Peyer's patch (tissue), 4 donors: ENCODE measurements around the gene PHLDB1. TPM values are rescaled to one million over a fixed set of nuclear protein-coding genes. Genes with fewer than 3 reads are reported as not detected.
A peak's percentile ranks its signal among the peaks of the same experiment; 100 is the strongest.
"Not testable (repeated sequence)": the region's sequence is repeated elsewhere in the genome, so short reads cannot be mapped to it uniquely, and the experiment has no call there.

ENCODE experiments used
- DNase-seq, 3 donors: peaks; one replicate each; pipeline ENCODE4 v3.0.0-alpha.2; 2017 to 2019
- H3K27ac ChIP-seq, 4 donors: fragments of 200-600 bp; sonication (generic); one replicate each; pipeline ENCODE4 v1.5.1; 2016 to 2019
- H3K27me3 ChIP-seq, 2 donors: fragments of 200-600 bp; sonication (generic); one replicate each; pipeline ENCODE4 v1.5.1; 2019
- H3K36me3 ChIP-seq, 3 donors: fragments of 200-600 bp; sonication (generic); one replicate each; pipeline ENCODE4 v1.5.1; 2016 to 2019
- H3K4me1 ChIP-seq, 4 donors: fragments of 200-600 bp; sonication (generic); one replicate each; pipeline ENCODE4 v1.5.1; 2016 to 2019
- H3K4me3 ChIP-seq, 4 donors: fragments of 200-600 bp; sonication (generic); 1 replicate in 3 of 4; 2 replicates in 1 of 4; pipeline ENCODE4 v1.5.1; 2016 to 2019; ENCODE audit warnings: mild to moderate bottlenecking in 1 of 4
- H3K9me3 ChIP-seq, 4 donors: fragments of 200-600 bp; sonication (generic); one replicate each; pipeline ENCODE4 v1.5.1; 2016 to 2019; ENCODE audit warnings: mild to moderate bottlenecking in 1 of 4
- POLR2A ChIP-seq, 2 donors: fragments of 450-650 bp; IDR thresholded peaks; one replicate each; pipeline ENCODE4 v1.5.1; 2017; ENCODE audit warnings: antibody characterized with exemption in 2 of 2, mild to moderate bottlenecking in 2 of 2, moderate library complexity in 2 of 2
- total RNA-seq, 4 donors: library from RNA; depleted of rRNA; stranded (reverse); fragments of >200 nt; gene quantifications; one replicate each; pipeline ENCODE4 v1.1.0, GENCODE V29; 2016
- TF ChIP-seq, protein P1 (sequence below), 6 experiments: fragments of 450-650 bp in 4 of 6; fragments of 200-600 bp in 2 of 6; sonication (generic) in 1 of 6; IDR thresholded peaks; one replicate each; pipeline ENCODE4 v1.5.1; 2017 to 2019; ENCODE audit warnings: antibody characterized with exemption in 6 of 6, mild to moderate bottlenecking in 3 of 6, moderate library complexity in 1 of 6

Gene PHLDB1
- total RNA-seq, 4 donors from 2014 or later: 32.4 to 380 (median 93.8) TPM

- no peaks in the 10 kb centered on the region for H3K9me3 ChIP-seq
- H3K36me3 ChIP-seq: no peaks in the 10 kb centered on the region
- no peak overlapping the region for H3K27ac ChIP-seq
- DNase-seq: peak in 1 of 3 donors; percentile 33
- H3K27me3 ChIP-seq: no peaks in the 10 kb centered on the region
- TF ChIP-seq, protein P1, sequence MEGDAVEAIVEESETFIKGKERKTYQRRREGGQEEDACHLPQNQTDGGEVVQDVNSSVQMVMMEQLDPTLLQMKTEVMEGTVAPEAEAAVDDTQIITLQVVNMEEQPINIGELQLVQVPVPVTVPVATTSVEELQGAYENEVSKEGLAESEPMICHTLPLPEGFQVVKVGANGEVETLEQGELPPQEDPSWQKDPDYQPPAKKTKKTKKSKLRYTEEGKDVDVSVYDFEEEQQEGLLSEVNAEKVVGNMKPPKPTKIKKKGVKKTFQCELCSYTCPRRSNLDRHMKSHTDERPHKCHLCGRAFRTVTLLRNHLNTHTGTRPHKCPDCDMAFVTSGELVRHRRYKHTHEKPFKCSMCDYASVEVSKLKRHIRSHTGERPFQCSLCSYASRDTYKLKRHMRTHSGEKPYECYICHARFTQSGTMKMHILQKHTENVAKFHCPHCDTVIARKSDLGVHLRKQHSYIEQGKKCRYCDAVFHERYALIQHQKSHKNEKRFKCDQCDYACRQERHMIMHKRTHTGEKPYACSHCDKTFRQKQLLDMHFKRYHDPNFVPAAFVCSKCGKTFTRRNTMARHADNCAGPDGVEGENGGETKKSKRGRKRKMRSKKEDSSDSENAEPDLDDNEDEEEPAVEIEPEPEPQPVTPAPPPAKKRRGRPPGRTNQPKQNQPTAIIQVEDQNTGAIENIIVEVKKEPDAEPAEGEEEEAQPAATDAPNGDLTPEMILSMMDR (IDR thresholded peaks at IDR 0.05): no peak
- no peak for TF ChIP-seq POLR2A (IDR thresholded peaks at IDR 0.05)
- no peak overlapping the region for H3K4me3 ChIP-seq
- H3K4me1 ChIP-seq: peaks cover 0 to 8% (median 0%) of the 10 kb centered on the region in 4 donors
Measured at GRCh38 chr11:118677977-118678376, 70.6 kb downstream of the PHLDB1 start.

DNA sequence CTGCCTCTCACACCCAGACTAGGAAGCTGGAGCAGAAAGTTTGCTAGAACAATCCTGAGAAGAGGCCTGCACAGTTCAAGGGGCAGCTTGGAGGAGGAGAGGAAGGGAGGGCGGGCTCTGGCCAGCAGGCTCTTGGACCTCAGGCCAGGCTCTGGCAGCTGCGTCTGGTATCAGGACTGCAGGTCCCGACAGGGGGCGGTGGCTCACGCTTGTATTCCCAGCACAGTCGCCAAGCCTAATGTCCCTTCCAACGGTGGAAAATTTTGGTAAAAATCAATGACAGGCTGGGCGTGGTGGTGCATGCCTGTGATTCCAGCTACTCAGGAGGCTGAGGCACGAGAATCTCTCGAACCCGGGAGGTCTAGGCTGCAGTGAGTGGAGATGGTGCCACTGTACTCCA, 71.5 kb downstream of the PHLDB1 start:
- not testable (repeated sequence) for H3K4me1 ChIP-seq
- DNase-seq: peak in 2 of 3 donors; percentile 65 to 77
- peak overlapping the region in 3 of 4 donors; percentile 60 to 69 (median 69) for H3K27ac ChIP-seq

GRCh38 chr11:118679483-118679882, 72.1 kb downstream of the PHLDB1 start, which contains the start of gene TREH:
Gene TREH, minus strand, starts transcription at chr11:118679650. Its CDS starts 23 bp downstream, at chr11:118679627.
- peak in 2 of 3 donors; percentile 91 for DNase-seq
- peak; percentile 79 to 94 for TF ChIP-seq POLR2A (IDR thresholded peaks at IDR 0.05)
- TF ChIP-seq, protein P1 (IDR thresholded peaks at IDR 0.05): no peak
- Histone ChIP-seq H3K27me3 (no peaks in the 10 kb centered on the region), H3K4me1 (peaks cover 0 to 4% (median 0%) of the 10 kb centered on the region in 4 donors), H3K4me3 (peak within 1 kb of the TSS in 3 of 4 donors; percentile 7 to 45 (median 35)), H3K27ac (peak within 1 kb of the TSS in 3 of 4 donors; percentile 60 to 69 (median 69)), H3K9me3 (no peaks in the 10 kb centered on the region), H3K36me3 (no peaks in the 10 kb centered on the region)

More for the DNA sequence above, 71.5 kb downstream of the PHLDB1 start:
- not testable (repeated sequence) for H3K9me3 ChIP-seq, H3K27me3 ChIP-seq, H3K36me3 ChIP-seq
- peak overlapping the region in 3 of 4 donors; percentile 7 to 45 (median 35) for H3K4me3 ChIP-seq
- TF ChIP-seq, protein P1 (IDR thresholded peaks at IDR 0.05): peak in 3 of 6 experiments; percentile 29 to 52 (median 42)

GRCh38 chr11:118682372-118682771, 75.0 kb downstream of the PHLDB1 start:
- no peak overlapping the region for H3K27ac ChIP-seq
- H3K9me3 ChIP-seq: no peaks in the 10 kb centered on the region
- peaks cover 0 to 4% (median 0%) of the 10 kb centered on the region in 4 donors for H3K4me1 ChIP-seq
- DNase-seq: no peak
- H3K36me3 ChIP-seq: no peaks in the 10 kb centered on the region
- no peaks in the 10 kb centered on the region for H3K27me3 ChIP-seq
- TF ChIP-seq POLR2A (IDR thresholded peaks at IDR 0.05): no peak
- TF ChIP-seq, protein P1 (IDR thresholded peaks at IDR 0.05): no peak
- H3K4me3 ChIP-seq: no peak overlapping the region

GRCh38 chr11:118682939-118683338, 75.5 kb downstream of the PHLDB1 start:
- H3K27ac ChIP-seq, DNase-seq, H3K36me3 ChIP-seq, H3K4me3 ChIP-seq, H3K27me3 ChIP-seq, H3K4me1 ChIP-seq, H3K9me3 ChIP-seq: not testable (repeated sequence)

DNA sequence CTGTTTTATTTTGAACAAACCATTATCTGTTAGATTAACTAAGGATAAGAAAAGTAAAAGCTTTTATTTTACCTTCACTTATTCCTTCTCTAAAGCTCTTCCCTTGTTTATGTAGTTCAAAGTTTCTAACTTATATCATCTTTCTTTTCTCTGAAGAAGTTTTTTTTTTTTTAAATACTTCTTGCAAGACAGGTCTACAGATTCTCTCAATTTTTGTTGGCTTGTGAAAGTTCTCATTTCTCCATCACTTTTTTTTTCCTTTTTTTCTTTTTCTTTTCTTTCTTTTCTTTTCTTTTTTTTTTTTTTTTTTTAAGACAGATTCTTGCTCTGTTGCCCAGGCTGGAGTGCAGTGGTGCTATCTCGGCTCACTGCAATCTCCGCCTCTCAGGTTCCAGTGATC, 76.8 kb downstream of the PHLDB1 start:
- DNase-seq: no peak
- Histone ChIP-seq H3K4me3 (no peak overlapping the region), H3K27me3 (no peaks in the 10 kb centered on the region), H3K9me3 (no peaks in the 10 kb centered on the region), H3K27ac (no peak overlapping the region), H3K36me3 (no peaks in the 10 kb centered on the region), H3K4me1 (peaks cover 0 to under 1% (median 0%) of the 10 kb centered on the region in 4 donors)
- no peak for TF ChIP-seq POLR2A (IDR thresholded peaks at IDR 0.05)

DNA sequence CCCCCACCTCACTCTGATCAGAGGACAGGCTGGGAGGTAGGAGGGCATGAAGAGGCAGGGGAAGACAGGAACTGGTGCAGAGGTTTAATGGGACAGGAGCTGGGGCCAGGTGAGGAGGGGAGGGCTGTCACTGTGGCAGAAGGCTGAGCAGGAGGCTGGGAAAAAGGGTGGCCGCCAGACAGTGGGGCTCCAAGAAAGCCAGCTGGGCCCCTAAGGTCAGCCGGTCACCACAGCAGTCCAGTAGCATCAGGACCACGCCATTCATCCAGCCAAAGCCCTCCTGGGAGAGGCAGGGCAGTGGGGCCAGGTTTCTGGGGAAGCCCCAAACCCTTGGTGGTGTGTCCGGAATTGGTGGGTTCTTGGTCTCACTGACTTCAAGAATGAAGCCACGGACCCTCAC, 80.5 kb downstream of the PHLDB1 start:
- Histone ChIP-seq H3K4me1 (peaks cover 3 to 23% (median 12%) of the 10 kb centered on the region in 4 donors), H3K36me3 (no peaks in the 10 kb centered on the region), H3K27ac (no peak overlapping the region), H3K4me3 (no peak overlapping the region), H3K9me3 (no peaks in the 10 kb centered on the region), H3K27me3 (no peaks in the 10 kb centered on the region)
- TF ChIP-seq, protein P1 (IDR thresholded peaks at IDR 0.05): no peak
- TF ChIP-seq POLR2A (IDR thresholded peaks at IDR 0.05): no peak
- no peak for DNase-seq

DNA sequence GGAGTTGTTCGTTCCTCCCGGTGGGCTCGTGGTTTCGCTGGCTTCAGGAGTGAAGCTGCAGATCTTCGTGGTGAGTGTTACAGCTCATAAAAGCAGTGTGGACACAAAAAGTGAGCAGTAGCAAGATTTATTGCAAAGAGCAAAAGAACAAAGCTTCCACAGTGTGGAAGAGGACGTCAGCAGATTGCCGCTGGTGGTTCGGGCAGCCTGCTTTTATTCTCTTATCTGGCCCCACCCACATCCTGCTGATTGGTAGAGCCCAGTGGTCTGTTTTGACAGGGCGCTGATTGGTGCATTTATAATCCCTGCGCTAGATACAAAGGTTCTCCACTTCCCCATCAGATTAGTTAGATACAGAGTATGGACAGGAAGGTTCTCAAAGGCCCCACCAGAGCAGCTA, 80.9 kb downstream of the PHLDB1 start:
- H3K36me3 ChIP-seq, H3K4me3 ChIP-seq, H3K9me3 ChIP-seq, H3K27me3 ChIP-seq, H3K27ac ChIP-seq, DNase-seq: not testable (repeated sequence)
- H3K4me1 ChIP-seq: peaks cover 3 to 23% (median 12%) of the 10 kb centered on the region in 4 donors
